Muscle layer of duodenum (tissue), 2 donors: ENCODE results near the gene SLC39A5.
A peak's percentile ranks its signal among the peaks of the same experiment; 100 is the strongest.

Source experiments
- H3K27ac ChIP-seq: one replicate; pipeline ENCODE4 v1.7.0; 2013; ENCODE audit warnings: mild to moderate bottlenecking, low read length
- H3K27me3 ChIP-seq: one replicate; pipeline ENCODE4 v1.7.0; 2013; ENCODE audit warnings: low read depth, mild to moderate bottlenecking, control low read depth, low read length
- H3K36me3 ChIP-seq, 2 donors: one replicate each; pipeline ENCODE4 v1.7.0; 2013; ENCODE audit warnings: low read length in 2 of 2, control low read depth in 1 of 2, mild to moderate bottlenecking in 1 of 2; ENCODE audit not compliant: insufficient read depth in 2 of 2, control insufficient read depth in 1 of 2
- H3K4me1 ChIP-seq, 2 donors: one replicate each; pipeline ENCODE4 v1.7.0; 2013; ENCODE audit warnings: low read length in 2 of 2, mild to moderate bottlenecking in 2 of 2, control low read depth in 1 of 2, moderate library complexity in 1 of 2; ENCODE audit not compliant: insufficient read depth in 2 of 2, control insufficient read depth in 1 of 2
- H3K4me3 ChIP-seq, 2 donors: one replicate each; pipeline ENCODE4 v1.7.0; 2013; ENCODE audit warnings: low read length in 2 of 2, low read depth in 1 of 2, mild to moderate bottlenecking in 1 of 2
- H3K9me3 ChIP-seq, 2 donors: one replicate each; pipeline ENCODE4 v1.7.0; 2013; ENCODE audit warnings: low read length in 2 of 2, control low read depth in 1 of 2, mild to moderate bottlenecking in 1 of 2; ENCODE audit not compliant: control insufficient read depth in 1 of 2
- donor health status: healthy.

The SLC39A5 gene

GRCh38 chr12:56248711-56249110 lies 18.9 kb downstream of the SLC39A5 start:
- no peaks in the 10 kb centered on the region for H3K4me1 ChIP-seq
- no peaks in the 10 kb centered on the region for H3K27me3 ChIP-seq
- H3K9me3 ChIP-seq, result no peaks in the 10 kb centered on the region
- H3K4me3 ChIP-seq, result no peak overlapping the region
- H3K27ac ChIP-seq, result no peak overlapping the region
- peaks cover 61 to 77% of the 10 kb centered on the region in 2 donors for H3K36me3 ChIP-seq

GRCh38 chr12:56252649-56253048 lies 22.8 kb downstream of the SLC39A5 start:
- H3K27ac ChIP-seq, result no peak overlapping the region
- H3K4me3 ChIP-seq, result no peak overlapping the region

DNA sequence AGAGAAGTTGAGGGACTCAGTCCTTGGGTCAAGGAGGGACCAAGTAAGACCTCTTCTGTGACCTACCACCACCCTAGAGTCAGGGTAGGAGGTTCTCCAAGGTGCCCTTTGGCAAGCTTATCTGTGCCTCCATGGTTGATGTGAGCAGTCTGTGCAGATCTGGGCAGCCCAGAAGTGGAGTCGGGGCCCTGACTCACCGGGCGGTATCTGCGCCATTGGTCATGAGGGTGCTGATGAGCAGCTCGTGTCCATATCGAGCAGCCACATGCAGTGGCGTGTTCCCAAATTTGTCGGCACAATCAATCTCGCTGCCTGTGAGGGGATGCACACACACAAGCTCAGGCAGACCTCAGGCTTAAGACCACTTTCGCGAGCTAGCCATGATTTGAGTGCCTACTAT lies 23.2 kb downstream of the SLC39A5 start:
- Histone ChIP-seq H3K27ac (no peak overlapping the region), H3K9me3 (no peaks in the 10 kb centered on the region), H3K4me3 (no peak overlapping the region), H3K4me1 (peaks cover 12 to 18% of the 10 kb centered on the region in 2 donors), H3K27me3 (no peaks in the 10 kb centered on the region), H3K36me3 (peaks cover 49 to 60% of the 10 kb centered on the region in 2 donors)

More at GRCh38 chr12:56252649-56253048, 22.8 kb downstream of the SLC39A5 start:
- H3K36me3 ChIP-seq, result peaks cover 53 to 64% of the 10 kb centered on the region in 2 donors
- peaks cover 12 to 16% of the 10 kb centered on the region in 2 donors for H3K4me1 ChIP-seq
- no peaks in the 10 kb centered on the region for H3K27me3 ChIP-seq
- no peaks in the 10 kb centered on the region for H3K9me3 ChIP-seq

- no peak overlapping the region for H3K4me3 ChIP-seq
These were observed 25.8 kb downstream of the SLC39A5 start for GRCh38 chr12:56255671-56256070.

DNA sequence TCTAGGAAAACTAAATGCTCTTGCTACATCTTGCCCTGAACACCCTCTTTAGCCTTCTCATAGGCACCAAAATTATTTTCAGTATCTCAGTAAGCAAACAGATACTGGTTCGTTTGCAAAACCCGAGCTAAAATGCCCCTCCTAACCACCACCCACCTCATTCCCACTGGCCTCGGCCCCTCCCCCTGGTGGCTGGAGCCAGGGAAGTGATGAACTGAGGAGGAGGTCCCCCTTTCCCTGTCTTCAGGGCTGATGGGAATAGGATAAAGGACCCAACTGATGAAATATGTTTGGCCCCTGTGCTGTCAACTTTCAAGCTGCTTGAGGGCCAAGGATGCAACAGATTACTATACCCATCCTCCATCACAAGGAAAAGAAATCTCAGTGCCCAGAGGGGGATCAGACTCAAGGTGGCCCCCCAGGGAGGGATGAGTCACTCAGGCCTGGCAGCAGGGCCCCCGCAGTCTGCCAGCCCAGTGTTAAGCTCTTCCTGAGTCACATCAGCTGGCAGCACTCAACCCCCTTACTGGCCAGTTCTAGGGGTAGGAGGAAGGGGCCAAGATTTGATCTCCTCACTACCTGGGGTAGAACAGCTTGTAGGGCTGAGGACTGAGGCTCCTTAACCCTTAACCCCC lies 26.6 kb downstream of the SLC39A5 start:
- Histone ChIP-seq H3K9me3 (no peaks in the 10 kb centered on the region), H3K4me3 (peak overlapping the region; percentile 83 to 89), H3K27me3 (no peaks in the 10 kb centered on the region), H3K4me1 (peaks cover 12 to 22% of the 10 kb centered on the region in 2 donors), H3K36me3 (peaks cover 36 to 44% of the 10 kb centered on the region in 2 donors), H3K27ac (peak overlapping the region; percentile 49)

More at GRCh38 chr12:56255671-56256070, 25.8 kb downstream of the SLC39A5 start:
- peaks cover 12 to 22% of the 10 kb centered on the region in 2 donors for H3K4me1 ChIP-seq
- H3K36me3 ChIP-seq, result peaks cover 36 to 48% of the 10 kb centered on the region in 2 donors
- H3K27ac ChIP-seq, result no peak overlapping the region
- H3K9me3 ChIP-seq, result no peaks in the 10 kb centered on the region
- H3K27me3 ChIP-seq, result no peaks in the 10 kb centered on the region

GRCh38 chr12:56257071-56257470 lies 27.2 kb downstream of the SLC39A5 start:
- Histone ChIP-seq H3K9me3 (no peaks in the 10 kb centered on the region), H3K4me1 (peaks cover 12 to 22% of the 10 kb centered on the region in 2 donors), H3K27ac (no peak overlapping the region), H3K4me3 (peak overlapping the region; percentile 83 to 89), H3K27me3 (no peaks in the 10 kb centered on the region), H3K36me3 (peaks cover 30 to 37% of the 10 kb centered on the region in 2 donors)

- no peaks in the 10 kb centered on the region for H3K9me3 ChIP-seq
- peak overlapping the region; percentile 83 to 89 for H3K4me3 ChIP-seq
- H3K4me1 ChIP-seq, result peaks cover 12 to 22% of the 10 kb centered on the region in 2 donors
- peak overlapping the region; percentile 51 for H3K27ac ChIP-seq
- peaks cover 25 to 32% of the 10 kb centered on the region in 2 donors for H3K36me3 ChIP-seq
- H3K27me3 ChIP-seq, result no peaks in the 10 kb centered on the region
These were observed 27.7 kb downstream of the SLC39A5 start for GRCh38 chr12:56257491-56258067.

GRCh38 chr12:56258068-56258819 lies 28.4 kb downstream of the SLC39A5 start, which contains the start of gene ANKRD52:
TSS of gene ANKRD52 (minus strand) at chr12:56258384. CDS start at chr12:56258269, 115 bp downstream.
- Histone ChIP-seq H3K27ac (peak within 1 kb of the TSS; percentile 83), H3K4me3 (peak within 1 kb of the TSS; percentile 83 to 91), H3K27me3 (no peaks in the 10 kb centered on the region), H3K9me3 (no peaks in the 10 kb centered on the region), H3K36me3 (peaks cover 18 to 26% of the 10 kb centered on the region in 2 donors), H3K4me1 (peaks cover 12 to 22% of the 10 kb centered on the region in 2 donors)

DNA sequence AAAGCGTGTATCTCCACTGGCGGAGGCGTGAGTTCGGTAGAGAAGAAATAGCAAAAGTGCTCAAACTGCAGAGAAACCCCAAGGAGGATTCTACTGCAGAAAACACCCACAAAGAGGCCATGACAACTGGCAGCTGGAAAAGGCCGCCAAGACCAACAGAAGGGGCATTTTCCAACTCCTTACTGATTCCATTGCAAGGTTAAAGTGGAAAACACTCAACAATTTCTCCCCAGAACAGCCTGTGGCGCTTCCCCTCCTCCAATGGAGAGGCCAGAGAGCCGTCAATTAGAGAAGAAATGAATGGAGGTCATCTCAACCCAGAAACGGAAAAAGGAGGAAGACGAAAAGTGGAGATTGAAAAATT lies 29.0 kb downstream of the SLC39A5 start:
- H3K4me3 ChIP-seq, result peak overlapping the region; percentile 83 to 91
- H3K36me3 ChIP-seq, result peaks cover 12 to 20% of the 10 kb centered on the region in 2 donors
- peak overlapping the region; percentile 83 for H3K27ac ChIP-seq

GRCh38 chr12:56260380-56260779 lies 30.5 kb downstream of the SLC39A5 start:
- H3K27me3 ChIP-seq, result no peaks in the 10 kb centered on the region
- peaks cover 0 to 4% of the 10 kb centered on the region in 2 donors for H3K36me3 ChIP-seq
- no peak overlapping the region for H3K27ac ChIP-seq
- H3K4me1 ChIP-seq, result peaks cover 12 to 22% of the 10 kb centered on the region in 2 donors
- H3K4me3 ChIP-seq, result no peak overlapping the region
- H3K9me3 ChIP-seq, result no peaks in the 10 kb centered on the region

More for the DNA sequence above, 29.0 kb downstream of the SLC39A5 start:
- H3K4me1 ChIP-seq, result peaks cover 12 to 22% of the 10 kb centered on the region in 2 donors
- H3K9me3 ChIP-seq, result no peaks in the 10 kb centered on the region
- no peaks in the 10 kb centered on the region for H3K27me3 ChIP-seq

- Histone ChIP-seq H3K9me3 (no peaks in the 10 kb centered on the region), H3K27ac (no peak overlapping the region), H3K27me3 (no peaks in the 10 kb centered on the region), H3K4me1 (peaks cover 12 to 22% of the 10 kb centered on the region in 2 donors), H3K4me3 (no peak overlapping the region), H3K36me3 (no peaks in the 10 kb centered on the region)
These were observed 31.1 kb downstream of the SLC39A5 start for GRCh38 chr12:56260921-56261320.
